Measurements from ENCODE around the gene GCN1. TPM values are rescaled to one million over a fixed set of nuclear protein-coding genes. Genes with fewer than 3 reads are reported as not detected.

The GCN1 gene
- total and polyA plus RNA-seq, 2 donors from 2014 or later = 12.2 to 77.6 TPM

DNA sequence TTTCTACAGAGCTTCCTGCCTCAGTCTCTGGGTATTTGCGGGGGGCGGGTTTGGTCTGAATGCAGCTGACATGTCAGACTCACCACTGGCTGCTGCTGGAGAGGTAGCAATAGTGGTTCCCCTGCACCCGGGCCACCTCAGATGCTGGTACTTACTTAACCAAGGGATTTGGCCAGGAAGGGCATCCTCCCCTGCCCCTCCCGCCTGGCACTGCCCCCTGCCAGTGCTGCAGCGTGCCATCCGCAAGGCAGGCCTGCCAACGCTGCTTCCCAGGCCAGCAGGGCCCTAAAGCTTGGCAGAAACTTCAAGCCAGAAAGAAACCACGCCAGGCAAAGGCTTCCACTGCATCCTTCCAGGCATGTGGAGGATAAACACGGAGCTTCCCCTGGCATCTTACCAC lies 100.0 kb downstream of the GCN1 start:
- H3K36me3 ChIP-seq (ENCODE audit: control insufficient read depth in 2 of 3, insufficient read depth in 3 of 3, low read length in 3 of 3) = peaks cover 3 to 44% (median 22%) of the 10 kb centered on the region in 3 donors
- peaks cover 0 to 5% (median 5%) of the 10 kb centered on the region in 3 donors for H3K4me1 ChIP-seq (ENCODE audit: control insufficient read depth in 2 of 3, insufficient read depth in 2 of 3, low read depth in 1 of 3, low read length in 3 of 3)
- no peak overlapping the region for H3K4me3 ChIP-seq (ENCODE audit: low read length in 3 of 3)
- H3K27me3 ChIP-seq (ENCODE audit: control insufficient read depth, insufficient read depth, low read length) = no peaks in the 10 kb centered on the region
- H3K9me3 ChIP-seq (ENCODE audit: control insufficient read depth in 2 of 3, insufficient read depth in 1 of 3, low read length in 3 of 3) = no peaks in the 10 kb centered on the region
- DNase-seq (peak in 2 of 5 donors; percentile 53 to 57), FAIRE-seq (no peak)
- H3K27ac ChIP-seq (ENCODE audit: low read depth in 2 of 2, low read length in 2 of 2) = no peak overlapping the region
- intact Hi-C loops (cut with DNase I) = no loop called here
- no peak overlapping the region for H3K9ac ChIP-seq (ENCODE audit: low read length in 3 of 3)
- TF ChIP-seq, protein P1, sequence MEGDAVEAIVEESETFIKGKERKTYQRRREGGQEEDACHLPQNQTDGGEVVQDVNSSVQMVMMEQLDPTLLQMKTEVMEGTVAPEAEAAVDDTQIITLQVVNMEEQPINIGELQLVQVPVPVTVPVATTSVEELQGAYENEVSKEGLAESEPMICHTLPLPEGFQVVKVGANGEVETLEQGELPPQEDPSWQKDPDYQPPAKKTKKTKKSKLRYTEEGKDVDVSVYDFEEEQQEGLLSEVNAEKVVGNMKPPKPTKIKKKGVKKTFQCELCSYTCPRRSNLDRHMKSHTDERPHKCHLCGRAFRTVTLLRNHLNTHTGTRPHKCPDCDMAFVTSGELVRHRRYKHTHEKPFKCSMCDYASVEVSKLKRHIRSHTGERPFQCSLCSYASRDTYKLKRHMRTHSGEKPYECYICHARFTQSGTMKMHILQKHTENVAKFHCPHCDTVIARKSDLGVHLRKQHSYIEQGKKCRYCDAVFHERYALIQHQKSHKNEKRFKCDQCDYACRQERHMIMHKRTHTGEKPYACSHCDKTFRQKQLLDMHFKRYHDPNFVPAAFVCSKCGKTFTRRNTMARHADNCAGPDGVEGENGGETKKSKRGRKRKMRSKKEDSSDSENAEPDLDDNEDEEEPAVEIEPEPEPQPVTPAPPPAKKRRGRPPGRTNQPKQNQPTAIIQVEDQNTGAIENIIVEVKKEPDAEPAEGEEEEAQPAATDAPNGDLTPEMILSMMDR (IDR thresholded peaks at IDR 0.05; ENCODE audit: borderline replicate concordance, extremely low read depth, insufficient read depth) = no peak

DNA sequence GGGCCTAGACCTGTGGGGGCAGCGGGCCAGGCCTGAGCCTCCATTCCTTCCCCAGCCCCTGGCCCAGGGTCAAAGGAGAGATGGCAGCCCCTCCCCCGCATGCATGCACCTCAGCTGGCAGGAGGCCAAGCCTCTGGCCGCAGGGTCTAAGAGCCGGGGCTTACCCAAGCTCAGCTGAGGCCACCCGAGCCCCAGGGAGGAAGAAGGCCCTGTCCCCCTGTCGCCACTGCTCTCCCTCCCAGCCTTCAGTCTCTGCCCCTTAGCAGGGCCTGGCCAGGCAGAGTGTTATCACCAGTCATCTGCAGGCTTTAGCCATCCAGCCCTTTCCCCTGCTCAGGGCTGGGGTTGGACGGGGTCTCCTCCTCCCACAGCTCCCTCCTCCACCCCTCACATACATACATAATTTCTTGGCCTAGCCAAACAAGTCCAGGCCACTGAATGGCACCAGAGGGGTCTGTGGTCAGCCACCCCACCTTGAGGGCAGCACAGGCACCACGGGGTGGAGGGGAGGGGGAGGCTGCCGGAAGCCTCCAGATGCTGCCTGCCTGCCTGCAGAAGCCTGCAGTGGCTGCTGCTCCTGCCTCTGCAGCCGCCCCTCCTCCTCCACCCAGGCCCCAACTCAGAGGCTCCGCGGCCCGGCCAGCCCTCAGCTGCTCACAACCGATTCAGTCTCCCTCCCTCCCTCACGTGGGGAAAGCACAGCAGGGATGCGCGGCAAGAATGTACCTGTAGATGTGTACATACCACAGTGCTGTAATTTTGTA lies 100.7 kb downstream of the GCN1 start:
- Histone ChIP-seq H3K9me3 (ENCODE audit: control insufficient read depth in 2 of 3, insufficient read depth in 1 of 3, low read length in 3 of 3) (no peaks in the 10 kb centered on the region), H3K4me3 (ENCODE audit: low read length in 3 of 3) (no peak overlapping the region), H3K27ac (ENCODE audit: low read depth in 2 of 2, low read length in 2 of 2) (no peak overlapping the region), H3K9ac (ENCODE audit: low read length in 3 of 3) (no peak overlapping the region), H3K4me1 (ENCODE audit: control insufficient read depth in 2 of 3, insufficient read depth in 2 of 3, low read depth in 1 of 3, low read length in 3 of 3) (peaks cover 0 to 5% (median 5%) of the 10 kb centered on the region in 3 donors), H3K27me3 (ENCODE audit: control insufficient read depth, insufficient read depth, low read length) (no peaks in the 10 kb centered on the region), H3K36me3 (ENCODE audit: control insufficient read depth in 2 of 3, insufficient read depth in 3 of 3, low read length in 3 of 3) (peaks cover 3 to 49% (median 20%) of the 10 kb centered on the region in 3 donors)
- TF ChIP-seq, protein P1 (IDR thresholded peaks at IDR 0.05; ENCODE audit: borderline replicate concordance, extremely low read depth, insufficient read depth) = no peak
- no peak for FAIRE-seq
- intact Hi-C loops (cut with DNase I) = no loop called here
- DNase-seq = peak; percentile 71 to 84 (median 80)

DNA sequence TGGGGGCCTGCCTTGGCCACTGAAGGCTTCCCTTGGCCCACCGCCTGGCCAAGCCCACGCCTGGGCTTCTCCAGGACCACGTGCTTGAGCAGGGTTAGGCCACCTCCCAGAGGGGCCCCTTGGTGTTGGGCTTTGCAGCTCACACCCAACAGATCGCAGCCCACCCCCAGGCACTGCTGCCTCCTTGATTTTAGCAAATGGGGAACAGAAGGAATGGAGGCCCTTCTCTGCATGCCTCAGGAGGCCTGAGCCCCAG lies 101.3 kb downstream of the GCN1 start:
- Histone ChIP-seq H3K27ac (ENCODE audit: low read depth in 2 of 2, low read length in 2 of 2) (no peak overlapping the region), H3K27me3 (ENCODE audit: control insufficient read depth, insufficient read depth, low read length) (no peaks in the 10 kb centered on the region), H3K4me3 (ENCODE audit: low read length in 3 of 3) (no peak overlapping the region), H3K36me3 (ENCODE audit: control insufficient read depth in 2 of 3, insufficient read depth in 3 of 3, low read length in 3 of 3) (peaks cover under 1 to 45% (median 14%) of the 10 kb centered on the region in 3 donors), H3K9ac (ENCODE audit: low read length in 3 of 3) (no peak overlapping the region), H3K4me1 (ENCODE audit: control insufficient read depth in 2 of 3, insufficient read depth in 2 of 3, low read depth in 1 of 3, low read length in 3 of 3) (peaks cover 0 to 5% (median 5%) of the 10 kb centered on the region in 3 donors), H3K9me3 (ENCODE audit: control insufficient read depth in 2 of 3, insufficient read depth in 1 of 3, low read length in 3 of 3) (no peaks in the 10 kb centered on the region)
- intact Hi-C loops (cut with DNase I) = no loop called here
- peak in 1 of 5 donors; percentile 43 for DNase-seq
- no peak for FAIRE-seq
- TF ChIP-seq, protein P1 (IDR thresholded peaks at IDR 0.05; ENCODE audit: borderline replicate concordance, extremely low read depth, insufficient read depth) = no peak
